GM18505 (cell line): ENCODE results near the gene TTI1.

ENCODE experiments used
- ATAC-seq: cut with Tn5 transposase; IDR thresholded peaks from one replicate; pipeline ENCODE4 v1.9.1; 2021; ENCODE audit not compliant: unreplicated experiment
- POLR2A ChIP-seq: IDR thresholded peaks from 4 replicates; pipeline ENCODE4 v1.6.1; 2011; ENCODE audit warnings: borderline replicate concordance; ENCODE audit not compliant: insufficient read depth, insufficient read length; ENCODE audit errors: extremely low read depth

TTI1 gene

DNA sequence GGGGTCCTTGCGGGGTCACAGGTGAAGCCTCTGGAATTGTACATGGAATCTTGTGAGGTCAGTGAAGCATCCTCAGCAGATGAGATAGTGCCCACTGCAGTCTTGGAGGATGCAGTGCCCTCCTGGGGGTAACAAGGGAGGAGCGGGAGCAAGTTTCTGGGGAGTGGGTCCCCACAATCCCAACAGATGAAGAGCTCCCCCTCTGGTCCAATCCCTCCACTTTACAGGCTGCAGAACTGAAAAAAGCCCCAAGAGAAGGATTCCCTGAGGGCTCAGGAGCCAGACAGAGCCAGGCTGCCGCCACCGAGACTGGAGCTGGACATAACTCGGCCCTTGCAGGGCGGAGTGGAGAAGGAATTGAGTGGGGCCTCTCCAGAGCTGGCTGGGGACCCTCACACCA, 52.4 kb downstream of the TTI1 start:
- no peak for TF ChIP-seq POLR2A

DNA sequence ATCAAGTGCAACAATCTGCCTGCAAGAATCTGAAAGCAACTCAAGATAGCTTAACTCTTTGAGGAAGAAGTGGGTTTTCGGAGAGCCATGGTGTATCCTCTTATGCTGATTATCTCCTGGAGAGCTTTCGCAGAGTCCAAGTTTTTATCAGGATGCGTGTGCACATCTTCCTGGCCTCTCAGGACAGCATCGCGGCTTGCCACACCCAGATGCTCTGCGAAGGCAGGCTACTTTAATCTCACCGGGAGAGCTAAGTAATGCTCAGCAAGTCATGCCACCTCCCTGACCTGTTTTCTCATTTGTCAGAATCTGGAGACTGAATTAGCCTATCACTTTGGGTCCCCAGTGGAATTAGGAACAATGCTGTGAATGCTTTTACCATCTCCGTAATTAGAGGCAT, 52.9 kb downstream of the TTI1 start:
- TF ChIP-seq POLR2A: no peak
- ATAC-seq: no peak

More for the DNA sequence above, 52.4 kb downstream of the TTI1 start:
- no peak for ATAC-seq

DNA sequence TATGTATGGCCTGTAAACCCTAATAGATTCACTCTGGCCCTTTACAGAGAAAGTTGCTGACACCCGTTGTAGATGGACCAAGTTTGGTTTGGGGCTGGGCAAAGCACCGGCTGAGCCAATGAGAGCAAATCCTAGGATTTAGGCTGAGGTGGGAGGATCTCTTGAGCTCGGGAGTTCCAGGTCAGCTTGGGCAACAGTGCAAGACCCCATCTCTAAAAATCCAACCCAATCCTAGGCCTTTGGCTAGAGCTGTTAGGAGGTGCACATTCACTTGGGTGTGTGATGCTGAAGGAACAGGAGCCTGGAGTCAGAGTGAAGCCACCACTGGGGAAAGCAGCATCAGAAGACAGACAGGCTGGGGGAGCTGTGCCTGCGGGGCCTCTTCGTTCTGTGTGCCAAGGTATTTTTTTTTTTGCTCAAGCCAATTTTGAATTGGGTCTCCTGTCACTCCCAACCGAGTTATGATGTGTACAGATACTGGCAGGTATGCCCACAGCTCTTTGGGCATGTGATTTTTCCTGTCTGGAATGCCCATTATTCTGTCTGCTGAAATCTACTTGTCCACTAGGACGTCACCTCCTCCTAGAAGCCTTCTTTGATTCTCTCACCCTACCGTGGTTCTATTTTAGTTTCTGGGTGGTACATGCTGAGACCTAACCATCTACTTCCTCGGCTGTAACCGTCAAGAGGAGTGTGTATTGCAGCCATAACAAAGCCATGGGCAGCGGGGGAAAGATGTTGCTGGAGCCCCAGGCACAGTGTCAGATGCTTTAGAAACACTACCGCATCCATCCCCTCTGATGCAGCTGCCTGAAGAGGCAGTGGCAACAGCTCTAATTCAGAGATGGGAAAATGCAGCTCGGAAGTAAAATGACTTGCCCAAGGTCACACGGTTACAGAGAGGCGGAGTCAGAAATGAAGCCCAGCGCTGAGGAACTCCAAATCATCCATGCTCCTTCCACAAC, 54.0 kb downstream of the TTI1 start:
- no peak for ATAC-seq
- TF ChIP-seq POLR2A: no peak

DNA sequence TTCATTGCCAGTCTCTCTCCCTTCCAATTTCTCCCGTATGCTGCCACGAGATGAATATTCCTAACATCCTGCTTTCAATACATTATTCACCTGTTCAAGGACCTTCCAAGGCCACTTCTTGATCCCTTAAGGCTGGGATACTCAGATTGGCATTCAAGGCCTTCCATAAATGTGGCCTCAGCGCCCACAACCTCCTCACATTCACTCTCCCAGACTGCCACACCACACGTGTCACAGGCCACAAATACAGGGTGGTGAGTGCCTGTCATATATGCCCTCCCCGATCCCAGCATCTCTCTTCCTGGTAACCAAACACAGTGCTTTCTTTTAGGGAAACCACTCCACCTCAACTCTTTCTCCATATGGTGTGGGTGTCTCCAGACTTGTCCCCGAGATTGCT, 55.5 kb downstream of the TTI1 start:
- no peak for TF ChIP-seq POLR2A
- ATAC-seq: no peak

DNA sequence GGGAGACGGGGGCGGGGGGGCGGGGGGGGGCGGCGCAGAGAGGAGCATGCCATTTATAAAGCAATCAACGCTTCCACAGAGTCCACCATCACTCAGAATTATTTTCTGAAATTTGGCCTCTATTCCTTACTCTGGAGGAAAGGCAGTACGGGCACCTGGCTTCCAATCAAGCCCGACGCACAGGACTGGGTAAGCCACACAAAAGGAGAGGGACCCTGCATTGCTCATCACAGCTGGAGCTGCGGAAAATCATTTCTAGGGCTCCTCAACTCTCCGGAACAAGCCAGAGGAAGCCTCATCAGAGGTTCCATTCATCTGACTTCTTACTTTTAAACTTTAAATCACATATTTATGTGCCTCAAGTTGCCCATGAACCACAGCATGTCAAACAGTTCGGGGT, 55.9 kb downstream of the TTI1 start:
- no peak for ATAC-seq
- no peak for TF ChIP-seq POLR2A

DNA sequence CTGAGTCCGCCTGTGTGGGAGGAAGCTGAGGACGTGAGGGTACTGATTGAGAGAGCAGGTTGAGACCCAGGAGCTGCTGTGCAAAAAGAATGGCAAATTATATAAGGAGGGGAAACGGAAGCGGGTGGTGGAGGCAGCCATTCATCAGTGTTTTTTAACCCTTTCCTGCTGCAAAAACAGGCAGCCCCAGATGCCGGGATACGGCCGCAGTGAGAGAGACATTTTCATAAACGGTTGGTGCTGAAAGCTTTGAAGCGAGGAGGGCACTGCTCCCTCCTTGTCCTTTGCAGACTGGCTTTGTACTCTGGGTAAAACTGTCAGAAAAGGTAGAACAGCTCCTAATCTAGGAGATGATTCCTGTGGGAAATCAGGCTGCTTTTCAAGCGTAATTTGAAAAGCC, 56.4 kb downstream of the TTI1 start:
- no peak for TF ChIP-seq POLR2A
- ATAC-seq: no peak

DNA sequence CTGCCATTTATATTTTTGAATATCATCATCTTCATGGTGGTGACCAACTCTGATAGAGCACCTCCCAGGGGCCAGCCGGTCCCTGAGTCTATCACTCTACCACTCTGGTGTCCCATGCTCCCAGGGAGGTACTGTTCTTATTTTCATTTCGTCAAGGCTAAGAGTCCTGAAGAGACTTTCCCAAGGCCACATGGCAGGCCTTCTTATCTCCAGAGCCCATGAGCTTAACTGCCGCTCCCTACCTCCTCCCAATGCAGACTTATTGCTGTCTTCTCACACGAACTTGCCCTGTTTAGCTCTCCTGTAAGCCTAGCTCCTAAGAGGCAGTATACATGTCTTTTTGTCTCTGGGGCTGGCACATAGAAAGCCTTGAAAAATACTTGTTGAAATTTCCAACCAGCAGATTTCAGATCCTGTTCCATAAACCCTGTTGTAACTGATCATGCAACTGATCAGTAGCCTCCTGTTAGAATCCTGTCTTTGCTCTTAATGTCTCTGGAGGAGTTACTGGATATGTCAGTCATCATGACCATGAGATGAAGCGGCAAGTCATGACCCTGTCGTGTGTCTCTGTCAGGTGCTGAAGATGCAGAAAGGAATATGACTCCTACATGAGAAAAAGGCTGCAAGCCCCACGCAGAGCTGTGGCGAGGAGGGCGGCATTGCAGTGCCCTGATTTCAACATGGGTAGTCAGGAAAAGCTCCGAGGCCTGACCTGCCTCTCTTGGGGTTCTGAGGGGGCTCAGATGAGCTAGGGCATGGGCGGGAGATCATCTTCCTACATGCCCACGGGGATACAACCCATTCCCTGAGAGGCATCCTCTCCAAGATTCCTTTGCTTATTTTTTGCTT, 60.0 kb downstream of the TTI1 start:
- no peak for ATAC-seq
- TF ChIP-seq POLR2A: no peak

DNA sequence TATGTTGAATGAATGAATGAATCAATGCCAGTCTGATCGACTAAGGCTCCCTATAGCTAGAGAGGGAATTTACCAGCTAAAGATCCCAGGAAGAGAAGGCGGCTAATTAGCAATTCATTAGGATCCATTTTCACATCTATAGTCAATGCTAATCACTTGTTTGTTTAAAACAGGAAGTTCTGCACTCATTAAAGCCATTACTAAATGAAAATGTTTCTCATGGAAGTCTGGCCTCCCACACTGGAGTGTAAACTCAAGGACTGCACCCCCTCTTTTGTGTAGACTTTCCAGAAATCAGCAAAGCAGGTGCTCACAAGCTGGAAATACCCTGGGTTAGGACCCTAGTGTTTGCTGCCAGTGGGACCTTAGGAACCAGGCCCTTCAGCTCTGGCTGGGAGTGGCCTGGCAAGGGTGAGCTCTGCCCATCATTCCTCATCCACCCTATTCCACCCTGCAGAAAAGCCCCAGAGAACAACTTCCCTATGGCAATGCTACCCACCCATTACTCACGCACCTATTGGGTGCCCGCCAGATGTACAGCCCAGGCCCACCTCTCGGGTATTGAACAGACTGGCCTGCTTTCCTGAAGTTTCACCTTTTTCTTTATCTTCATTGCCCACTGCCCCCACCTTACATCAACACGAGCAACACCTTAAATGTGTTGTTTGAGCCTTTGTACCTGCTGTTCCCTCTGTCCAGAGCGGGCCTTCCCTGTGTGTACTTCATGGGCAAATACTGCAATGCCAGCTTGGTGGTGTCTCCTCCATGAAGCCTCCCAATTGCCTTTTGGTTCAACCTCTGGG, 60.8 kb downstream of the TTI1 start:
- no peak for TF ChIP-seq POLR2A
- no peak for ATAC-seq

DNA sequence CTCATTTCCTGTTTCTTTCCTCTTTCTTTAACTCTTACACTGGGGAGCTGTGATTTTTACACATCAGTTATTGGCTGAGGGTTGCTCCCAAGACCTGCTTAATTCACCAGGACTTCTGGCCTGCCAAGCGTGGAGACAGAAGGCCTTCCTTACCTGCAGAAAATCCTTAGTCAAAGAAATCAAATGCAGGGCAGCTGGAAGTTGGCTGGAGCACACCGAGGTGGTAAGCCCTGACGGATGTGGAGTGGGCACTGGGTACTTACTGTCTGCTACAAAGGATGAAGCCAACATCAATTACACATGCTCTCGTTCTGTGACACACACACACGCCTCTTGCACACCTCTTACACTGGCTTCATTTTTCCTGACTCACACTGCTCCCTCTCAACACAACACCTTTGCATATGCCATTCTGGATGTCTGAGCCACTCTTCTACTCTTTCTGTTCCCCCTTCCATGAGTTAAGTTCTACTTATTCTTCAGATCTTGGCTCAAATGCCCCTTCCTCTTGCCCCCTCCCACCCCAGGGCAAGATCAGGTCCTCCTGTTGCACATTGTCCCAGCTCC, 61.6 kb downstream of the TTI1 start:
- no peak for TF ChIP-seq POLR2A
- no peak for ATAC-seq

DNA sequence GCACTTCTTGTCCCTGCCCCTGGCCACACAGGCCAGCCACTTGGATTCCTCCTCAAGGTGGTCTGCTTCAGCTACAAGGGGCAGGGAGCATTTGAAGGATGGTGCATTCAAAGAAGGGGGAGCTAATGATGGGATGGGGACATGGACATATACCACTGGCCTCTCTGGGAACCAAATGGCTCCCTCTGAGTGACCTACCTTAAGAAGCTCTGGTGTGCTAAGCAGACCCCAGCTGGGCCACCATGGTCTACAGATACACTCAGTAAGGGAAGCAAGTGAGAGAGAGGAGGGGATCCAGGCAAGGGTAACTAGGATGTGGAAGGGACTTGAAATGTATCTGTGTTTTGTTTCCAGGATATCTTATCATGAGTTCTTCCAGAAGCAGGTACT, 62.4 kb downstream of the TTI1 start:
- ATAC-seq: no peak

DNA sequence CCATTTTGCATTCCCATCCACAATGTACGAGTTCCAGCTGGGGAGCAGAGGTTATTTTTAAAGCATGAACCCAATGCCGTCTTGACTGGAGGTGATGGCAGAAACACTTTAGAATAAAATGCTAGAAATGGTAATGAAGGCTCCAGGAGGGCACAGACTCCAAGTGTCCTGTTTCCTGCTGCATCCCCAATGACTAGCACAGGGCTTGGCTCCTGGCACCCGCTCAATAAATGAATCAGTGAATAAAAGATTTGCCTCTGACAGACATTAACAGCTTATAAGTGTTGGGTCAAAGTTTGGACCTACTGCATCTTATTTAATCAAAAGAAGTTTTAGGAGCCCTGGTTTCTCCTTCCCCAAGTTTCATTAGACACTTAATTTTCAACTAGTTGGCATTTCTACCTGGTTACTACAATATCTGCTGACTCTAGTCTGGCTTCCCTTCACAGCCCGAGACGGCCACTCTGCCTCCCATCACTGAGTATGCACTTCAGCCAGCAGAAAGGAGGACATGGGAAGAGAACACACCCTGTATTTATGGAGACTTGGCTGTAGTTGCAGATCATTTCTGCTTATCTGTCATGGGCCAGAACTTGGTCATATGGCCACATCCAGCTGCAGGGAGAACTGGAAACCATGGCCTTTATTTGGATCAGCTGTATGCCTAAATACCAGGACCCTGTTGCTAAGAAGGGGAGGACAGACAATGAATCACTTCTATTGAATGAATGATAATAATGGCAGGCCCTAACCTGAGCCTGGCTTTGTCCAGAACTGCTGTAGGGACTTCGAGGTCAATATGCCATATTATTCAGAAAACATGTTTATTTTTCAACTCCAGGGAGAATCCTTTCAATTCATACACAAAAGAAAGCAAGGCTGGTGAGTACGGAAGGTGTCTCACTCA, 63.1 kb downstream of the TTI1 start:
- no peak for ATAC-seq
- no peak for TF ChIP-seq POLR2A

More for the DNA sequence above, 62.4 kb downstream of the TTI1 start:
- TF ChIP-seq POLR2A: no peak
